ENCODE results near the gene CCNF. TPM values are rescaled to one million over a fixed set of nuclear protein-coding genes. Genes with fewer than 3 reads are reported as not detected.

The CCNF gene
- total and polyA plus RNA-seq, 2 of the 4 experiments (the other 2 are of a cell fraction), result 8.2 to 20.1 TPM

- no peak for TF ChIP-seq CHD1 (IDR thresholded peaks at IDR 0.05; ENCODE audit: low read depth, low read length)
- no peak for TF ChIP-seq RCOR1 (IDR thresholded peaks at IDR 0.05; ENCODE audit: insufficient replicate concordance, low read length)
Measured at GRCh38 chr16:2482708-2483534, 53.7 kb downstream of the CCNF start (continued).

DNA sequence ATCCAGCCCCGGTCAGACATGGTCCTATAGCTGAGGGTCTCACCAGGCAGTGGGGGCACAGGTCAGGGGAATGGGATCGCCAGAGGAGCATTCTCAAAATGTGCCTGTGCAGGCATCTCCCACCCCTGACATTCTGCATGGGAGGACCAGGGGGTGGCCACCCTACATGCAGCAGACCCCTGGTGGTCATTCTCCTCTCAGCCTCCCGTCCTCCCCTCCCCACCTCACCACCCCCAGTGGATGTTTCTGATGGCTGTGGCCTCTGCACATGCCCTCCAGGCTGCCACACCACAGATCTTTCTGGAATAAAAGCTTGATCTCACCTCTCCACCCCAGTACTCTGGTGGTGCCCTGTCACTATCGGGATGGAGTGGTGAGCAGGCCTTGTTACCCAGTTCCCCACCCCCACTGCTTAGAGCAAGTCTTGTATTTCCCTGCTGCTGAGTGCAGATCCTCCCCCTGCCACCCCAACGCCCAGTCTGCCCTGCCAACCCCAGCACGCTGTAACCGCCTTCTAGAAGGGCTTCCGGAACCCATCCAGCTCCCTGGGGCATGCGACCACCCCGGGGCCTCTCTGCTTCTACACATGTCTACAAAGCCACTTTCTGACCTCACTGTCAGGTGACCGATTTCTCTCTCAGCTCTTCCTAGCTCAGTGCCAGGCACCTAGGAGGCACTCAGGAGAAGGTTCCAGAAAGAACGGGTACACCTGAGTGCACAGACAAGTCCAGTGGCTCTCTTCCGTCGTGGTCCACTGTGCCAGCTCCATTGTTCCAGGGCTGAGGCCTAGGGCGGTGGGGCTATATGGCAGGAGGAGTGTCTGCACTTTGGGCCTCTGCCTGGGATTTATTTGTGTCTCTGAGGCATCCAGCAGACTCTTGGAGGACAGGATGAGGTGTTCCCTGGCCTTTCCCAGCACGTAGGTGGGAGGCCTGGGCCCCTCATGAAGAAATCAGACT, 55.0 kb downstream of the CCNF start:
- Histone ChIP-seq H2BK15ac (ENCODE audit: low read depth, low read length) (no peak overlapping the region), H3K36me3 (ENCODE audit: control insufficient read depth, insufficient read depth, low read length) (no peaks in the 10 kb centered on the region), H3K4me2 (ENCODE audit: low read depth, low read length) (no peak overlapping the region), H2BK20ac (ENCODE audit: low read depth, low read length) (no peak overlapping the region), H3K9me1 (ENCODE audit: insufficient read depth, low read length) (peaks cover 11% of the 10 kb centered on the region; the same call in 1 of the 2 replicates), H2AK5ac (ENCODE audit: low read depth, low read length) (no peak overlapping the region), H3K27ac (ENCODE audit: insufficient read depth, low read length) (no peak overlapping the region), H3K4me3 (ENCODE audit: insufficient read depth, low read depth, low read length) (no peak overlapping the region), H3K79me1 (ENCODE audit: low read depth in 1 of 2, low read length in 2 of 2) (peaks cover 37 to 67% of the 10 kb centered on the region in 2 experiments), H3K56ac (ENCODE audit: extremely low read depth, insufficient read depth, low read length) (no peak overlapping the region), H4K91ac (ENCODE audit: insufficient read depth, low read depth, low read length) (peak overlapping the region; percentile 36; the same call in 1 of the 2 replicates), H2AFZ (replicated peaks; ENCODE audit: low read length, poor library complexity) (no peak overlapping the region), H3K4me1 (ENCODE audit: control insufficient read depth, insufficient read depth, low read length) (peaks cover 28% of the 10 kb centered on the region), H4K5ac (ENCODE audit: low read depth, low read length) (no peak overlapping the region), H3K9ac (ENCODE audit: low read depth, low read length) (no peak overlapping the region), H4K8ac (ENCODE audit: low read depth in 2 of 2, low read length in 2 of 2) (no peak overlapping the region), H2BK5ac (ENCODE audit: low read depth, low read length, poor library complexity, severe bottlenecking) (no peak overlapping the region), H3K9me3 (ENCODE audit: control insufficient read depth, insufficient read depth, low read length) (no peaks in the 10 kb centered on the region), H2AK9ac (replicated peaks; ENCODE audit: low read depth, low read length, poor library complexity) (peak overlapping the region; percentile 25), H3K4ac (ENCODE audit: low read depth, low read length) (0 out of 2 replicates have a peak overlapping the region, but pooled peaks have one; percentile 20), H3K14ac (replicated peaks; ENCODE audit: low read depth, low read length) (no peak overlapping the region), H3K18ac (ENCODE audit: low read depth, low read length) (no peak overlapping the region), H3K27me3 (ENCODE audit: control insufficient read depth, insufficient read depth, low read length) (no peaks in the 10 kb centered on the region), H4K20me1 (ENCODE audit: insufficient read depth, low read length) (peaks cover 14% of the 10 kb centered on the region), H2BK120ac (ENCODE audit: low read depth, low read length) (no peak overlapping the region), H3K23ac (ENCODE audit: low read depth, low read length) (peak overlapping the region; percentile 43; the same call in 1 of the 2 replicates)
- WGBS, 2 experiments (ENCODE audit: extremely low coverage in 2 of 2, insufficient read length in 1 of 2), result 87% methylated on average over 7 of the region's 16 CpGs; no CpG with 5 or more reads in 1 of the 2 experiments
- intact Hi-C loops (cut with micrococcal nuclease), result no loop called here
- in situ Hi-C loops (cut with MboI; ENCODE audit: low sequenced_read_pairs), result no loop called here
- dilution Hi-C loops (cut with HindIII; ENCODE audit: low sequenced_read_pairs, unreplicated experiment), result no loop called here
- no peak for DNase-seq
- BruUV-seq (replicated peaks), result no TSS peak
- ChIA-PET CTCF (no interaction called here), POLR2A (ENCODE audit: unreplicated experiment) (interaction anchor here (0.6 kb wide), 1 partner anchor 243 kb away, joined by 3 read pairs; no protein-coding TSS in a partner anchor)
- no peak for TF ChIP-seq BHLHE40 (IDR thresholded peaks at IDR 0.05; ENCODE audit: low read depth, low read length)
- no peak for ATAC-seq (ENCODE audit: low read depth)

All from IMR-90 (cell line).